ENCODE data around the gene TMEM250.

GRCh38 chr9:136147890-136148714 is 29.4 kb upstream of the TMEM250 start:
- TF ChIP-seq POLR2A (IDR thresholded peaks at IDR 0.05) (no peak), CTCF (IDR thresholded peaks at IDR 0.05) (no peak)
